GM23338 (cell line): ENCODE data around the gene ITIH5. TPM values are rescaled to one million over a fixed set of nuclear protein-coding genes. Genes with fewer than 3 reads are reported as not detected.

Source experiments
- ATAC-seq: fragments of 200-7000 bp; cut with Tn5 transposase; 3 replicates; pipeline ENCODE4 v1.9.1; 2020
- DNase-seq: peaks from one replicate; pipeline ENCODE4 v3.0.0-alpha.2; 2015; ENCODE audit warnings: low spot score
- H2AFZ ChIP-seq: fragments of 200-600 bp; sonication (generic); 2 replicates; pipeline ENCODE4 v1.8.0; 2016; ENCODE audit warnings: antibody characterized with exemption, mild to moderate bottlenecking, moderate library complexity
- H3F3A ChIP-seq: fragments of 200-600 bp; sonication (generic); replicated peaks from 2 replicates; pipeline ENCODE4 v1.8.0; 2017; ENCODE audit warnings: antibody characterized with exemption, mixed run types, low read depth
- H3K27ac ChIP-seq: fragments of 200-600 bp; sonication (generic); 2 replicates; pipeline ENCODE4 v1.6.1; 2016; ENCODE audit warnings: low read depth
- H3K27me3 ChIP-seq: fragments of 200-600 bp; sonication (generic); 2 replicates; pipeline ENCODE4 v1.8.0; 2016; ENCODE audit warnings: mild to moderate bottlenecking, mixed run types, moderate library complexity; ENCODE audit not compliant: insufficient read depth
- H3K36me3 ChIP-seq: fragments of 200-600 bp; sonication (generic); 2 replicates; pipeline ENCODE4 v1.8.0; 2016; ENCODE audit warnings: mild to moderate bottlenecking; ENCODE audit not compliant: insufficient read depth
- H3K4me1 ChIP-seq: fragments of 200-600 bp; sonication (generic); 2 replicates; pipeline ENCODE4 v1.8.0; 2016; ENCODE audit warnings: mild to moderate bottlenecking, moderate library complexity; ENCODE audit not compliant: insufficient read depth
- H3K4me2 ChIP-seq: fragments of 200-600 bp; sonication (generic); 2 replicates; pipeline ENCODE4 v1.7.1; 2017; ENCODE audit warnings: mixed run types
- H3K4me3 ChIP-seq: fragments of 200-600 bp; sonication (generic); 2 replicates; pipeline ENCODE4 v1.6.1; 2016; ENCODE audit warnings: mixed run types
- H3K79me2 ChIP-seq: fragments of 200-600 bp; sonication (generic); replicated peaks from 2 replicates; pipeline ENCODE4 v1.8.0; 2017; ENCODE audit warnings: mild to moderate bottlenecking; ENCODE audit not compliant: insufficient read depth
- H3K9me2 ChIP-seq: fragments of 200-600 bp; sonication (generic); 2 replicates; pipeline ENCODE4 v1.8.0; 2017; ENCODE audit not compliant: insufficient read depth
- H4K20me1 ChIP-seq: fragments of 200-600 bp; sonication (generic); replicated peaks from 2 replicates; pipeline ENCODE4 v1.8.0; 2017; ENCODE audit warnings: mild to moderate bottlenecking; ENCODE audit not compliant: insufficient read depth
- H3K27ac Mint-ChIP-seq: 2 replicates; pipeline ENCODE4 v1.8.0; 2020; ENCODE audit warnings: inconsistent platforms, mild to moderate bottlenecking, moderate library complexity, mixed read lengths
- H3K27me3 Mint-ChIP-seq: 3 replicates; pipeline ENCODE4 v1.8.0; 2022; ENCODE audit warnings: low read depth, mild to moderate bottlenecking, moderate library complexity, mixed read lengths, inconsistent platforms; ENCODE audit not compliant: insufficient read depth, poor library complexity
- H3K36me3 Mint-ChIP-seq: 3 replicates; pipeline ENCODE4 v1.8.0; 2021; ENCODE audit warnings: low read depth, mild to moderate bottlenecking, inconsistent platforms, moderate library complexity, mixed read lengths
- H3K4me1 Mint-ChIP-seq: 3 replicates; pipeline ENCODE4 v1.8.0; 2020; ENCODE audit warnings: mild to moderate bottlenecking, inconsistent platforms, mixed read lengths
- H3K4me3 Mint-ChIP-seq: 3 replicates; pipeline ENCODE4 v1.8.0; 2021; ENCODE audit warnings: moderate library complexity, mild to moderate bottlenecking, inconsistent platforms, mixed read lengths
- H3K9me3 Mint-ChIP-seq: 3 replicates; pipeline ENCODE4 v1.8.0; 2020; ENCODE audit warnings: moderate library complexity, mild to moderate bottlenecking, inconsistent platforms, mixed read lengths
- CREB1 ChIP-seq: fragments of 250-450 bp; sonication (Bioruptor Pico); IDR thresholded peaks from 2 replicates; pipeline ENCODE4 v1.5.0; 2020; ENCODE audit warnings: low read depth, mild to moderate bottlenecking, moderate library complexity
- EZH2 ChIP-seq: fragments of 200-600 bp; sonication (generic); IDR thresholded peaks from one replicate; pipeline ENCODE4 v1.8.0; 2017; ENCODE audit warnings: antibody characterized with exemption, mild to moderate bottlenecking, low read depth; ENCODE audit not compliant: unreplicated experiment
- POLR2AphosphoS5 ChIP-seq: IDR thresholded peaks from 2 replicates; pipeline ENCODE4 v1.6.1; 2016; ENCODE audit warnings: antibody characterized with exemption, low read depth
- ZNF114 ChIP-seq: fragments of 250-450 bp; sonication (Bioruptor Pico); IDR thresholded peaks from 2 replicates; pipeline ENCODE4 v1.5.0; 2020; ENCODE audit warnings: mild to moderate bottlenecking, moderate library complexity
- polyA plus RNA-seq: library from polyadenylated mRNA; unstranded; fragments of >200 nt; fragmentation: Nextera tagmentation; extraction: Ambion mirVana; gene quantifications from 2 replicates; pipeline ENCODE4 v1.2.1, GENCODE V29; 2016
- total RNA-seq: library from RNA; depleted of rRNA; stranded (reverse); fragments of >200 nt; shearing (Covaris generic); gene quantifications from 2 replicates; pipeline ENCODE4 v1.2.3, GENCODE V29; 2014
- TF ChIP-seq, protein P1 (sequence below), 2 experiments: fragments of 200-600 bp in 1 of 2; sonication (generic) in 1 of 2; conservative IDR thresholded peaks; 2 replicates each; pipeline versions ENCODE4 v1.5.1 to v1.6.1; 2016 to 2017; ENCODE audit warnings: antibody characterized with exemption in 2 of 2, low read depth in 2 of 2, mild to moderate bottlenecking in 2 of 2, moderate library complexity in 1 of 2
- TF ChIP-seq, protein P2 (sequence below): IDR thresholded peaks from 2 replicates; pipeline ENCODE4 v1.6.1; 2016; ENCODE audit warnings: antibody characterized with exemption
- TF ChIP-seq, protein P3 (sequence below): IDR thresholded peaks from one replicate; pipeline ENCODE4 v1.6.1; 2018; ENCODE audit warnings: antibody characterized with exemption; ENCODE audit not compliant: unreplicated experiment

Gene ITIH5
- total and polyA plus RNA-seq, 2 experiments from 2014 or later = 0.99 to 2.2 TPM

DNA sequence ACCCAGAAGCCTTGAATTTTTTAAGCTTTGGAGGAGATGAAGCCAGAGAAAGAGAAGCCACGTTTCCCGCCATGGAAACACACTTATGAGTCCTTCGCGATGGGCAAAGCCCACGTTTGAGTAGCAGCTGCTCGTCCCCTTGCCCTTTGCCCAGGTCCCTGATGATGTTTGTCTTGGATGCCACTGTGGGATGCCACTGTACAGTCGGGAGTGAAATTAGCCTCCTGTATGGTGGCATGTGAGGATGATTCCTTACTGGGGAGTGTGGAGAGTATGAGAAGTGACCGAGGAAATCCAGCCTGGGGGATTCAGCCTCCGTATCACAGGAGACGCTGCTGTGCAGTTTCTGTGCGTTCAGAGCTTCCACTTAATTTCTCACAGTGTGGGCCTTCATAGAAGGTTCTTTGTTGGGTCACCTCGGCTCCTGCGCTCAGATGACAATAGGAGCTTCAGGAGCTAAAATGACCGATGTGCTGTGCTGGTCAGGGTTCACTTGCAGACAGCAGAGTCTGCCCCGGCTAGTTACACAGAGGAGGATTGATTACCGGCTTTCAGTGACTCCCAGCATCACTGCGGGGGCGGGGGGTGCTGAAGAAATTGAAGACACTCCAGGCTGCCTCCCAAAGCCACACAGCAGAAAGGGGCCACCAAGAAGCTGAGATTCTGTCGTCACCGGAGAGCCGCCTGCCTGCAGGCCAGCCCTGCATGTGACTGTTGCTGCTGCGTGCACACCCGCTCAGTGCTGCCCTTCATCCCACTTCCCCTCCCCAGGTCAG is 133.9 kb downstream of the ITIH5 start:
- no peak overlapping the region for H3K4me3 ChIP-seq
- H3K4me1 Mint-ChIP-seq = peaks cover 4% of the 10 kb centered on the region; the same call in 2 of the 3 replicates
- TF ChIP-seq POLR2AphosphoS5 (no peak), CREB1 (CRISPR knock-in tag) (no peak)
- DNase-seq (no peak), ATAC-seq (no peak; the same call in 2 of the 3 replicates)
- H3K27me3 ChIP-seq = no peaks in the 10 kb centered on the region
- no peak overlapping the region for H3K27ac ChIP-seq
- H3K27me3 Mint-ChIP-seq = peaks cover 9% of the 10 kb centered on the region
- H2AFZ ChIP-seq = peak overlapping the region; percentile 83
- no peaks in the 10 kb centered on the region for H3K4me1 ChIP-seq
- H3K36me3 Mint-ChIP-seq = no peaks in the 10 kb centered on the region
- H3K9me3 Mint-ChIP-seq = peaks cover under 1% of the 10 kb centered on the region; the same call in 1 of the 3 replicates
- no peaks in the 10 kb centered on the region for H3F3A ChIP-seq
- no peaks in the 10 kb centered on the region for H3K79me2 ChIP-seq
- H3K36me3 ChIP-seq = no peaks in the 10 kb centered on the region
- H3K9me2 ChIP-seq = no peaks in the 10 kb centered on the region; the same call in 1 of the 2 replicates
- no peak overlapping the region for H3K27ac Mint-ChIP-seq
- H4K20me1 ChIP-seq = no peaks in the 10 kb centered on the region
- H3K4me3 Mint-ChIP-seq = no peak overlapping the region
- no peak overlapping the region for H3K4me2 ChIP-seq

DNA sequence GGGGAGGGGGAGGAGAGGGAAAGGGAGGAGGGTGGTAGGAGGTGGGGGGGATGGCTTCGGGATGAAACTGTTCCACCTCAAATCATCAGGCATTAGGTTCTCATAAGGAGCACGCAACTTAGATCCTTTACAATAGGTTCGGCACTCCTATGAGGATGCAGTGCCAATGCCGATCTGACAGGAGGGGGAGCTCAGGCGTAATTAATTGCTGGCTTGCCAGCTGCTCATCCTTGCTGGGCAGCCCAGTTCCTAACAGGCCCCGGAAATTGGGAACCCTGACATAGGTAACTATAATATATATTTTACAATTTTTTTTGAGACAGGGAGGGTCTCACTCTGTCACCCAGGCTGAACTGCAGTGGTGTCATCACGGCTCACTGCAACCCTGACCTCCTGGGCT is 137.1 kb downstream of the ITIH5 start:
- no peak overlapping the region for H3K27ac ChIP-seq
- peak; percentile 67 for DNase-seq
- H3K4me1 ChIP-seq = no peaks in the 10 kb centered on the region
- no peaks in the 10 kb centered on the region for H4K20me1 ChIP-seq
- ATAC-seq = peak; percentile 90
- no peak overlapping the region for H2AFZ ChIP-seq
- no peaks in the 10 kb centered on the region for H3K9me2 ChIP-seq
- H3K79me2 ChIP-seq = no peaks in the 10 kb centered on the region
- H3K4me1 Mint-ChIP-seq = peaks cover 4% of the 10 kb centered on the region; the same call in 2 of the 3 replicates
- no peaks in the 10 kb centered on the region for H3K27me3 ChIP-seq
- no peak for TF ChIP-seq ZNF114
- TF ChIP-seq, protein P1, sequence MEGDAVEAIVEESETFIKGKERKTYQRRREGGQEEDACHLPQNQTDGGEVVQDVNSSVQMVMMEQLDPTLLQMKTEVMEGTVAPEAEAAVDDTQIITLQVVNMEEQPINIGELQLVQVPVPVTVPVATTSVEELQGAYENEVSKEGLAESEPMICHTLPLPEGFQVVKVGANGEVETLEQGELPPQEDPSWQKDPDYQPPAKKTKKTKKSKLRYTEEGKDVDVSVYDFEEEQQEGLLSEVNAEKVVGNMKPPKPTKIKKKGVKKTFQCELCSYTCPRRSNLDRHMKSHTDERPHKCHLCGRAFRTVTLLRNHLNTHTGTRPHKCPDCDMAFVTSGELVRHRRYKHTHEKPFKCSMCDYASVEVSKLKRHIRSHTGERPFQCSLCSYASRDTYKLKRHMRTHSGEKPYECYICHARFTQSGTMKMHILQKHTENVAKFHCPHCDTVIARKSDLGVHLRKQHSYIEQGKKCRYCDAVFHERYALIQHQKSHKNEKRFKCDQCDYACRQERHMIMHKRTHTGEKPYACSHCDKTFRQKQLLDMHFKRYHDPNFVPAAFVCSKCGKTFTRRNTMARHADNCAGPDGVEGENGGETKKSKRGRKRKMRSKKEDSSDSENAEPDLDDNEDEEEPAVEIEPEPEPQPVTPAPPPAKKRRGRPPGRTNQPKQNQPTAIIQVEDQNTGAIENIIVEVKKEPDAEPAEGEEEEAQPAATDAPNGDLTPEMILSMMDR (conservative IDR thresholded peaks at IDR 0.05; ENCODE audit: low read depth in 2 of 2) = peak; percentile 60 to 84
- H3K36me3 Mint-ChIP-seq = no peaks in the 10 kb centered on the region
- H3K4me3 ChIP-seq = no peak overlapping the region
- no peak overlapping the region for H3K27ac Mint-ChIP-seq
- H3K36me3 ChIP-seq = no peaks in the 10 kb centered on the region
- H3K27me3 Mint-ChIP-seq = peaks cover 9% of the 10 kb centered on the region
- no peaks in the 10 kb centered on the region for H3F3A ChIP-seq
- no peak overlapping the region for H3K4me2 ChIP-seq
- no peaks in the 10 kb centered on the region for H3K9me3 Mint-ChIP-seq
- H3K4me3 Mint-ChIP-seq = no peak overlapping the region

DNA sequence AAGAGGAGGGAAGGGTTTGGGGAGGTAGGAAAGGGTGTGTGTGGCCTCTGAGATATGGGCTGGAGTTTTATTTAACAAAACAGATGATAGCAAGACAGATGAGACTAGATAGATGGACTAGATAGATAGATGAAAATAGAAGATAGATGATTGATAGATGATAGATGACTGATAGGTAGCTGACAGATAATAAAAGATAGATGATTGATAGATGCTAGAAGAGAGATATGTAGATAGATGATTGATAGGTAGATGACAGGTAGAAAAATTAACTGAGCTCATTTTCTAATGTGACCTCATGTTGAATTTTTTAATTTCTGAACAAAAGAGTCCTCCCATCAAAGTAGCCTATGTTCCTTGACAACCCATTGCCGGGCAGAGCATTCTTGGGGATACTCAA is 139.3 kb downstream of the ITIH5 start:
- Histone ChIP-seq H3K4me1 (no peaks in the 10 kb centered on the region), H2AFZ (no peak overlapping the region), H3K27ac (no peak overlapping the region), H3K36me3 (no peaks in the 10 kb centered on the region), H3K27me3 (no peaks in the 10 kb centered on the region), H3F3A (no peaks in the 10 kb centered on the region), H3K79me2 (no peaks in the 10 kb centered on the region), H3K9me2 (no peaks in the 10 kb centered on the region), H3K4me2 (no peak overlapping the region), H3K4me3 (no peak overlapping the region), H4K20me1 (no peaks in the 10 kb centered on the region)
- Mint-ChIP-seq H3K4me1 (no peaks in the 10 kb centered on the region; the same call in 2 of the 3 replicates), H3K9me3 (no peaks in the 10 kb centered on the region), H3K4me3 (no peak overlapping the region), H3K27ac (no peak overlapping the region), H3K36me3 (no peaks in the 10 kb centered on the region), H3K27me3 (peaks cover 5% of the 10 kb centered on the region)
- ATAC-seq = no peak
- no peak for DNase-seq
- TF ChIP-seq EZH2 (no peak), POLR2AphosphoS5 (no peak), ZNF114 (no peak)
- TF ChIP-seq, protein P2, sequence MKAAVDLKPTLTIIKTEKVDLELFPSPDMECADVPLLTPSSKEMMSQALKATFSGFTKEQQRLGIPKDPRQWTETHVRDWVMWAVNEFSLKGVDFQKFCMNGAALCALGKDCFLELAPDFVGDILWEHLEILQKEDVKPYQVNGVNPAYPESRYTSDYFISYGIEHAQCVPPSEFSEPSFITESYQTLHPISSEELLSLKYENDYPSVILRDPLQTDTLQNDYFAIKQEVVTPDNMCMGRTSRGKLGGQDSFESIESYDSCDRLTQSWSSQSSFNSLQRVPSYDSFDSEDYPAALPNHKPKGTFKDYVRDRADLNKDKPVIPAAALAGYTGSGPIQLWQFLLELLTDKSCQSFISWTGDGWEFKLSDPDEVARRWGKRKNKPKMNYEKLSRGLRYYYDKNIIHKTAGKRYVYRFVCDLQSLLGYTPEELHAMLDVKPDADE = no peak
- TF ChIP-seq, protein P1 (conservative IDR thresholded peaks at IDR 0.05; ENCODE audit: low read depth in 2 of 2) = no peak
- TF ChIP-seq, protein P3, sequence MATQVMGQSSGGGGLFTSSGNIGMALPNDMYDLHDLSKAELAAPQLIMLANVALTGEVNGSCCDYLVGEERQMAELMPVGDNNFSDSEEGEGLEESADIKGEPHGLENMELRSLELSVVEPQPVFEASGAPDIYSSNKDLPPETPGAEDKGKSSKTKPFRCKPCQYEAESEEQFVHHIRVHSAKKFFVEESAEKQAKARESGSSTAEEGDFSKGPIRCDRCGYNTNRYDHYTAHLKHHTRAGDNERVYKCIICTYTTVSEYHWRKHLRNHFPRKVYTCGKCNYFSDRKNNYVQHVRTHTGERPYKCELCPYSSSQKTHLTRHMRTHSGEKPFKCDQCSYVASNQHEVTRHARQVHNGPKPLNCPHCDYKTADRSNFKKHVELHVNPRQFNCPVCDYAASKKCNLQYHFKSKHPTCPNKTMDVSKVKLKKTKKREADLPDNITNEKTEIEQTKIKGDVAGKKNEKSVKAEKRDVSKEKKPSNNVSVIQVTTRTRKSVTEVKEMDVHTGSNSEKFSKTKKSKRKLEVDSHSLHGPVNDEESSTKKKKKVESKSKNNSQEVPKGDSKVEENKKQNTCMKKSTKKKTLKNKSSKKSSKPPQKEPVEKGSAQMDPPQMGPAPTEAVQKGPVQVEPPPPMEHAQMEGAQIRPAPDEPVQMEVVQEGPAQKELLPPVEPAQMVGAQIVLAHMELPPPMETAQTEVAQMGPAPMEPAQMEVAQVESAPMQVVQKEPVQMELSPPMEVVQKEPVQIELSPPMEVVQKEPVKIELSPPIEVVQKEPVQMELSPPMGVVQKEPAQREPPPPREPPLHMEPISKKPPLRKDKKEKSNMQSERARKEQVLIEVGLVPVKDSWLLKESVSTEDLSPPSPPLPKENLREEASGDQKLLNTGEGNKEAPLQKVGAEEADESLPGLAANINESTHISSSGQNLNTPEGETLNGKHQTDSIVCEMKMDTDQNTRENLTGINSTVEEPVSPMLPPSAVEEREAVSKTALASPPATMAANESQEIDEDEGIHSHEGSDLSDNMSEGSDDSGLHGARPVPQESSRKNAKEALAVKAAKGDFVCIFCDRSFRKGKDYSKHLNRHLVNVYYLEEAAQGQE = no peak
